ENCODE data around the gene ST3GAL4. TPM values are rescaled to one million over a fixed set of nuclear protein-coding genes. Genes with fewer than 3 reads are reported as not detected.

Gene ST3GAL4
- total RNA-seq, 1 experiment from 2014 or later = 13.6 TPM

DNA sequence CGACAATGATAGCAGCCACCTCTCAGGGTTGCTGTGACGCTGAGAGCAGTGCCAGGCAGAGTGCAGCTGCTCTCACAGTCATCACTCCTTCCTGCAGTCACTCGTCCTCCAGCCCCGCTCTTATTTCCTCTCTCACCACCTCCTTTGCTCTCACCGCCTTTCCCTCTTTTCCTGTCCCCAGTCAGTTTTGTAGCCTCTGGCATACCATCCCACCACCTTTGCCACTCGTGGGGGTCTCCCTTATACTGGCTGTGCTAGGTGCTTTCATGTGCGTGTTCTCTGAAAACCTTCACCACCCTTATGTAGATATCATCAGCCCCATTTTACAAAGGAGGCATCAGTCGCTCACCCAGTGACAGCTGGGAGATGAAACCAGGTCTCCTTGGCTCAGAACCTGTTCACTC lies 19.3 kb upstream of the ST3GAL4 start:
- no peak overlapping the region for H3K4me2 ChIP-seq (ENCODE audit: insufficient read depth, insufficient read length, low read length)
- no peaks in the 10 kb centered on the region for H3K9me3 ChIP-seq (ENCODE audit: control insufficient read depth, low read depth, low read length)

More for the DNA sequence above, 19.3 kb upstream of the ST3GAL4 start:
- no CpG with 5 or more reads among the region's 8 CpGs for WGBS (ENCODE audit: extremely low coverage, insufficient read length, low lambda C conversion rate)
- Histone ChIP-seq H4K91ac (ENCODE audit: insufficient read length, low read depth, low read length) (no peak overlapping the region), H2AFZ (ENCODE audit: low read length) (no peak overlapping the region), H3K4me1 (ENCODE audit: insufficient read depth, low read length) (no peaks in the 10 kb centered on the region; the same call in 1 of the 2 replicates), H2BK15ac (ENCODE audit: low read depth, low read length) (no peak overlapping the region), H2BK5ac (ENCODE audit: insufficient read length, low read length) (no peak overlapping the region), H3K79me1 (ENCODE audit: insufficient read depth, low read depth, low read length, poor library complexity, severe bottlenecking) (no peaks in the 10 kb centered on the region), H3K23me2 (ENCODE audit: insufficient read length, low read depth, low read length, poor library complexity, severe bottlenecking) (no peaks in the 10 kb centered on the region), H2BK12ac (ENCODE audit: insufficient read length, low read depth, low read length) (no peak overlapping the region), H3K4ac (ENCODE audit: low read depth, low read length) (no peak overlapping the region), H3K23ac (ENCODE audit: insufficient read length, low read depth, low read length) (no peak overlapping the region), H2BK20ac (ENCODE audit: low read depth, low read length, poor library complexity, severe bottlenecking) (no peak overlapping the region), H2AK5ac (ENCODE audit: insufficient read length, low read length) (no peak overlapping the region), H3K18ac (ENCODE audit: insufficient read length, low read depth, low read length) (no peak overlapping the region), H3K27me3 (ENCODE audit: insufficient read depth, low read length) (no peaks in the 10 kb centered on the region), H3T11ph (ENCODE audit: low read length) (no peak overlapping the region), H4K5ac (ENCODE audit: insufficient read length, low read depth, low read length) (no peak overlapping the region), H2BK120ac (ENCODE audit: low read depth, low read length, poor library complexity, severe bottlenecking) (no peak overlapping the region), H4K20me1 (ENCODE audit: control insufficient read depth, insufficient read depth, insufficient read length) (peaks cover 3% of the 10 kb centered on the region), H3K9ac (ENCODE audit: extremely low read depth, insufficient read length, low read length) (no peak overlapping the region), H3K79me2 (ENCODE audit: insufficient read depth, low read length) (no peaks in the 10 kb centered on the region), H3K56ac (ENCODE audit: insufficient read length, low read depth, low read length) (no peak overlapping the region), H4K8ac (replicated peaks; ENCODE audit: insufficient read length, low read depth, low read length) (no peak overlapping the region), H3K14ac (ENCODE audit: insufficient read depth, low read length) (no peak overlapping the region), H3K27ac (ENCODE audit: insufficient read length, low read depth, low read length) (no peak overlapping the region)
- Mint-ChIP-seq H3K36me3 (ENCODE audit: insufficient read depth in 1 of 3, low read depth in 3 of 3) (peaks cover 17 to 52% (median 38%) of the 10 kb centered on the region in 3 experiments; a peak in 6 of 7 replicates), H3K27me3 (ENCODE audit: low read depth) (no peaks in the 10 kb centered on the region), H3K4me3 (peak overlapping the region in 1 of 2 experiments; percentile 1; a peak in 1 of 5 replicates), H3K4me1 (peaks cover 18 to 20% of the 10 kb centered on the region in 2 experiments), H3K9me3 (no peaks in the 10 kb centered on the region), H3K27ac (peak overlapping the region; percentile 10 to 40 (median 17); a peak in 5 of 7 replicates)
- DNase-seq = no peak
- TF ChIP-seq, protein P1, sequence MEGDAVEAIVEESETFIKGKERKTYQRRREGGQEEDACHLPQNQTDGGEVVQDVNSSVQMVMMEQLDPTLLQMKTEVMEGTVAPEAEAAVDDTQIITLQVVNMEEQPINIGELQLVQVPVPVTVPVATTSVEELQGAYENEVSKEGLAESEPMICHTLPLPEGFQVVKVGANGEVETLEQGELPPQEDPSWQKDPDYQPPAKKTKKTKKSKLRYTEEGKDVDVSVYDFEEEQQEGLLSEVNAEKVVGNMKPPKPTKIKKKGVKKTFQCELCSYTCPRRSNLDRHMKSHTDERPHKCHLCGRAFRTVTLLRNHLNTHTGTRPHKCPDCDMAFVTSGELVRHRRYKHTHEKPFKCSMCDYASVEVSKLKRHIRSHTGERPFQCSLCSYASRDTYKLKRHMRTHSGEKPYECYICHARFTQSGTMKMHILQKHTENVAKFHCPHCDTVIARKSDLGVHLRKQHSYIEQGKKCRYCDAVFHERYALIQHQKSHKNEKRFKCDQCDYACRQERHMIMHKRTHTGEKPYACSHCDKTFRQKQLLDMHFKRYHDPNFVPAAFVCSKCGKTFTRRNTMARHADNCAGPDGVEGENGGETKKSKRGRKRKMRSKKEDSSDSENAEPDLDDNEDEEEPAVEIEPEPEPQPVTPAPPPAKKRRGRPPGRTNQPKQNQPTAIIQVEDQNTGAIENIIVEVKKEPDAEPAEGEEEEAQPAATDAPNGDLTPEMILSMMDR (conservative IDR thresholded peaks at IDR 0.05) = no peak

Data from H9 (cell line).